NCI-H345 (cell line): Measurements from ENCODE around the gene VAMP3.

Source experiments
- DNase-seq: peaks from one replicate; lab custom pipeline; 2025; lab: John Stamatoyannopoulos, UW

The VAMP3 gene

DNA sequence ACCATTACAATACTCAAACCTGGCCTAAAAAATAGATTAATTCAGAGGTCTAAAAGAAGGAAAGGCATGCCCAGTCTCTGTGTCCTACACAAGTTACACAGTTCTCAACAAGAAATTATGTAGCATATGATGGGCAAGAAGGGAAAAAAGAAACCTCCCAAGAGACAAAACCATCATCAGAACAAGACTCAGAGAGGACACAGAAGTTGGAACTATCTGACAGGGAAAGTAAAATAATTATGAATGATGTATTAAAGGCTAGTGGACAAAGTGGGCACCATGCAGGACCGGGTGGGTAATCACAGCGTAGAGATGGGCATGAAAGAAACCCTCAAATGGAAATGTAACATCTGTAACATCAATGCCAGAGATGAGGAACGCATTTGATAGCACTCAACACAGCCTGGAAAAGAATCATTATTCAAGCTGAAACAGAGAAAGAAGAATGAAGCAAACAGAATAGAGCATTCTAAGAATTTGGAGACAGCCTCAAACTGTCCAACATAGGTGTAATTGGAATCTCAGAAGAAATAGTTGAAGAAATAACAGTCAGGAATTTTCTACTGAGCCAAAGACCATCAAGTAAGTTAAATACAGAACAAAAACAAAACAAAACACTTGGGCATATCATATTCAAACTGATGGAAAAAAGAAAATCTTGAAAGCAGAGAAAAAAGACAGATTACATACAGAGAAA, 42.7 kb downstream of the VAMP3 start:
- no peak for DNase-seq

DNA sequence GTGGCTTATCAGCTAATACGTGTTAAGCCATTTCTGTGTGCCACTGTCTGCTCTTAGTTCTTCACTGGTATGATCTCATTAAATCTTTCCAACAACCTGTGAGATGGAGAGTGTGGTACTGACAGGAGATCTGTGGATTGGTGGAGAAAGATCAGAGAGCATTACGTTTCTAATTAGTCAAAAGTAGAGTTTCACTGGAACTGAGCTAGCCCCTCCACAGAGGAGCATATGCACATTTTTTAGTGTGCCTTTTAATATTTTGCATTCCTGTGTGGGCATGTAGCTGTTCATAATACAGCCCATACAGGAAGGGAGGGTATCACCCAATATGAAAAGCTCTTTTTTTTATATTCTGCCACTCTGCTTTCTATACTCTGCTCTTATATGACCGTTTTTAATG, 50.2 kb downstream of the VAMP3 start:
- no peak for DNase-seq

DNA sequence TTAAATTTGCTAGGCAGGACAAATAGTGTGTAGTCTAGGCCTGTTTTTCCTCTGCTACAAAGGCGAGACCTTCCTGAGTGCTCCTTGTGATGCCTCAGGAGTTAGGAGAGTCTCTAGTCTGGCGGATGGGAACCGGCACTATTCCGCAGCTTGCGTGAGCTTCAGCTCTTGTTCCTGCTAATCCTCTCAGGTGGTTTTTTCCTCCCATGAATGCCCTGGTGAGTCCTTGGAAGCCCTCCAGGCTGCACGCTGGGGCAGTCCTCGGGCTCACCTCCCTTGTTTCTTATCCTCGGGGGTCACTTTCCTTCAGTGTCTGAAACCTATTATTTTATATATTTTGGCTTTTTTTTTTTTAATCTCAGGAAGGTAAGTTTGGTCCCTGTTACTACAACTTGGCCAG, 53.6 kb downstream of the VAMP3 start:
- no peak for DNase-seq

- no peak for DNase-seq
Measured at GRCh38 chr1:7826363-7826762, 55.3 kb downstream of the VAMP3 start.

GRCh38 chr1:7827126-7827955, 56.2 kb downstream of the VAMP3 start:
- DNase-seq: no peak
